Fibroblast of peridontal ligament (primary cell): Measurements from ENCODE around the gene ABTB1.
A peak's percentile ranks its signal among the peaks of the same experiment; 100 is the strongest.

Experiments used
- DNase-seq: peaks from one replicate; pipeline ENCODE4 v3.0.0-alpha.2; 2010; ENCODE audit errors: extremely low read depth

The ABTB1 gene

GRCh38 chr3:127687228-127687737 lies 14.5 kb downstream of the ABTB1 start:
- no peak for DNase-seq

DNA sequence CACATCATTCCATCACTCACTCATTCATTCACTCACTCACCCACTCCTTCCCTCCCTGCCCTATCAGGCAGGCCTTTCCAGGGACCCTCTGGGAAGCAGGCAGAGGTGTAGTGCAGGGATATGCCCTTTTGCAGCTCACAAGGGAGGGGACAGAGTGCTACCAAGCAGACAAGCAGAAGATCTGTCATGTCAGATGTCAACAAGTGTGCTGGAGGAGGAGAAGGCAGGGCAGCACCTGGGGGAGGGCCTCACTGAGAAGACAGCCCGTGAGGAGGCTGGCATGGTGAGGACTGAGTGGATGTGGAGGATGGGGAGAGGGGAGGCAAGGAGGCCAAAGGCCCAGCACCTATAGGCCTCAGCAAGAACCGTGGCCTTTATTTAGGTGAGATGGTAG lies 15.3 kb downstream of the ABTB1 start:
- DNase-seq: no peak

DNA sequence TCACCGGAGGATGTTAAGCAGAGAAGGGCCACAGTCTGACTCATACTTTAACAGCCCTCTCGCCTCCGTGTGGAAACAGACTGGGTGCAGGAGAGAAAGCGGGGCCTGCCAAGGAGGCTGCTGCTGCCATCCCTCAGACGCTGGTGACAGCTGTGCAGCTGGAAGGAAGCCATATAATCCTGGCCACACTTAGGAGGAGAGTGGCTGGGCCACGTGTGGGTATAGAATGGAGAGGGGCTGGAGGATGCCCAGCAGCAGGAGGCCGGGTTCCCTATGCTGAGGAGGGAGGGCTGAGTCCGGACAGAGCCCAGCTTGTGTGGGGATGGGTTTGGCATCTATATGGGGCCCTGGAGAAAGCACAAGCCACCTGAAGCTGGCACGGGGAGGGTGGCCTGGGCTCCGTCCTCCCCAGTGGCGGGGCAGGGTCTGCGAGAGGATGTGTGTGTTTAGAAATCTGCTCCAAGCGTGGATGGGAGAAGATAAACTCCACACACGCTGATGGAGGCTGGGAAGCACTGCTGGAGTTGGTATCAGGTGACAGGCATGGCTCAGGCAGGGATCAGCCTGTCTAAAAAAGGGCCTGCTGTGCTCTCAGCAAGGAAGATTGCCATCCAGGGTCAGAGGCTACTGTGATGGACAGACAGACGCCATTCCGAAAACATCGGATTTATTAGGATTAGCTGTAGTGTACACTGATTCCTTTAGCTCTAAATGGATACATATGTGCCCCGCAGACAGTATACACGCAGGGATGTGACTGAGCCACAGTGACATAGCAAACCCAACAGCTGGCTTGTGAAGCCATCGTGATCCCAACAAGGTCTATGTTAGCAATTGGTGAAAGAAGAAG lies 15.9 kb downstream of the ABTB1 start:
- no peak for DNase-seq

GRCh38 chr3:127689266-127689860 lies 16.6 kb downstream of the ABTB1 start:
- DNase-seq: no peak

DNA sequence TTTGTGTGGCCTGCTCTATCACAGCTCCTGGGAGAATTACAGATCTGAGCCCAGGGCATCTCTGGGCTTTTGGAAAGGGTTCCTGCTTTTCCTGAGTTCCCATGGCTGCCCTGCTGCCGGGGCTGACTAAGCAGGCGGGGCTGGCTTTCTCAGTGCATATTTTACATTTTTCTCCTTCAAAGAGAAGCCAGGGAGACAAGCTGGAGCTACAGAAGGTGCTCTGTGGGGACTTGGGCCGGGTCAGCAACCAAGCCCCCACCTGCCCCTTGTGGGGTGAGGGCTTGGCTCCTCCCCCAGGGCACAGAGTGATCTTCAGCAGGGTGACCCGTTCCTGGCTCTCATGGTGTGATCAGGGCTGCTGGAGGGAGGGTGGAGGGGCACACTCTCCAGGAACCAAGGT lies 17.4 kb downstream of the ABTB1 start:
- DNase-seq: peak; percentile 61

DNA sequence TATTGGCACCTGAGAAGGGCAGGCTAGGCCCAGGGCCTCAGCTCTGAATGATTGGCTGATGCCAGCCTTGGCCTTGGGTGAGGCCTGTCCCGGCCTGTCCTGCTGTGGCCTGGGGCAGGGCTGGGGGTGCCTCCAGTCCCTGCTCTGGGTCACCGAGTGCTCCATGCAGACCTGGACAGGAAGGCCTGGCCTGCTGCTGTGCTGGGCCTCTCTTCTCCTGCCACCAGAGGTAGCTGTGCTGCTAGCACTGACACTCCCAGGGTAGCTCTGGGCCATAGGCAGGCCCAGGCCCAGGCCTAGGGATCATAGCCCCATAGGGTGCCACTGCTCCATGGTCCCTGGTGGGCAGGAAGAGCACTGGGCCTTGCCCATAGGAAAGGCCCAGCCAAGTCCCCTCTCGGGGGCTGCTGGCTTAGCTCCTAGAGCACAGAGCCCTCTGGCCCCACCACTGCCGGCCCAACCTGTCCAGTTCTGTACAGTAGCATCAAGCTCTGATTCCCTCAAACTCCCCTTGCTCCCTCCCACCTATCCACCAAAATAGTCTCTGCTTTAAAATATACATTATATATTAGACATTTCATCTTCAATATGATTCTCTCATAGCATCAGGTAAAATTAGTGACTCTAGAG lies 18.2 kb downstream of the ABTB1 start:
- peak; percentile 57 for DNase-seq

DNA sequence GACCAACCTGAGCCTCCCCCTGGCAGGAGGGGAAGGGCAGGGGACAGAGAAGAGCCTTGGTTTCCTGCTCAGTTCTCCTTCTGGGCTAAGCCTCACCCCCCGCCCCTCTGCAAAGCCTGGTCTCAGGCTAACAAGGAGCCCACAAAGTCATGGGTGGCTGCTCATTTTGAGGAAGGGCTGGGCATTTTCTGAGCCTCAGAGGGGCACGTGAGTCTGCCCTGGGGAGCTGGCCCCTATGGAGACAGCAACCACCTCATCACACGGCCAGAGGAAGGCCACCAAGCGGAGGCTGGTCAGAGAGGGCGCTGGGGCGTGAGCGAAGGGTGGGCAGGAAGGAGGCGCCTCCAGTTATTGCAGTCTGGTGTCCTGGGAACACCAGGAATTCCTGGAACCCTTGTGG lies 18.7 kb downstream of the ABTB1 start:
- no peak for DNase-seq

DNA sequence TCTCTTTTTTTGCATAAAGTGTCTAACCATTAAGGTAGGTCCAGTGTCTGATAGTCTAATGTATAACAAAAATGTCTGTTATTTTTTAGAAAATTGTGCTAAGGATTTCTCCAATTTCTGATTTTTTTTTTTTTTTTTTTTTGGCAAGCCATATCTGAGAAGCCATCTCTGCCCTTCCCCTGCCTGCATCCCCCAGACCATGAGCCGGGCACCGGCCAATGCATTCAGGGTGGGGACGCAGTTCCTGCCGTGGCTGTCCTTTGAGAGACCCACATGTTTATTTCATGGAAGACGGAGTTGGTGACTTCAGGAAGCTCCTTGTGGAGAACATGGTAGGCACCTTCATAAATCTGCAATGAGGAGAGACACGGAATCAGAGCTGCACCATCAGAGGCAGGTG lies 19.2 kb downstream of the ABTB1 start:
- DNase-seq: no peak

DNA sequence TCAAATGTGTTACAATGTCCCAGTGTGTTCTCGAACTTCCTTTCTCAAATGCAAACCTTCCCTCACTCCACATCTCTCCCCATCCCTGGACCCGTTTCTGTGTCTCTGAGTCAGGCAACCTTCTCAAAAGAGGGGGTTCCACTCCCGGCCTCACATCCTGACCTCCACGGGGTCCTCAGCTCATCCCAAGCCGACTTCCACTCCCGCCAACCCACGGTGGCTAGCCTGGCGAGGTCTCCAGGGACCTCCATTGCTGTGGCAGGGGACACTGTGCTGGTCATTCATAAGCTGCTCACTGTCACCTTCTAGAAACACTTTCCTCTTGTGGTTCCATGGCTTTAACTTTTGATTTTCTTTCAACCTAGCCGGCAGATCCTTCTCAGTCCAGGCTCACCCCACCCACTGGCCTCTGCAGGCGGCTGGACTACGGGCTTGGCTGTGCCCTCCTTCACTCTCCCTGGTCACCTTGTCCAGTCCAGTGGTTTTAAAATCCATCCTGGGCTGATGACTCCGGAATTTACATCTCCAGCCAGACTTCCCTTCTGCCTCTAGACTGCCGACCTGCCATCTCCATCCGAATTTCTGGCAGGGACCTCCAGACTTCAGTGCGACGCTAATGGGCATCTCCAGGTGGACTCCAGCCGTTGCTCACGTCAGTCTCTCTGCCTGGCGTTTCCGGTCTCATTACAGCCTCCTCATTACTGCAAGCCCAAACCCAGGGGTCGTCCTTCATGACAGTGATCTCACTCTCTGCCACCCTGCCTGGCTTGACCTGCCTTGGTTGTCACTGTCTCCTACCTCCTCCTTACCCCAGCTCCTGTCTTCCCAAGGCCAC lies 20.0 kb downstream of the ABTB1 start:
- DNase-seq: no peak

- DNase-seq: no peak
Measured at GRCh38 chr3:127693336-127693843, 20.6 kb downstream of the ABTB1 start.

DNA sequence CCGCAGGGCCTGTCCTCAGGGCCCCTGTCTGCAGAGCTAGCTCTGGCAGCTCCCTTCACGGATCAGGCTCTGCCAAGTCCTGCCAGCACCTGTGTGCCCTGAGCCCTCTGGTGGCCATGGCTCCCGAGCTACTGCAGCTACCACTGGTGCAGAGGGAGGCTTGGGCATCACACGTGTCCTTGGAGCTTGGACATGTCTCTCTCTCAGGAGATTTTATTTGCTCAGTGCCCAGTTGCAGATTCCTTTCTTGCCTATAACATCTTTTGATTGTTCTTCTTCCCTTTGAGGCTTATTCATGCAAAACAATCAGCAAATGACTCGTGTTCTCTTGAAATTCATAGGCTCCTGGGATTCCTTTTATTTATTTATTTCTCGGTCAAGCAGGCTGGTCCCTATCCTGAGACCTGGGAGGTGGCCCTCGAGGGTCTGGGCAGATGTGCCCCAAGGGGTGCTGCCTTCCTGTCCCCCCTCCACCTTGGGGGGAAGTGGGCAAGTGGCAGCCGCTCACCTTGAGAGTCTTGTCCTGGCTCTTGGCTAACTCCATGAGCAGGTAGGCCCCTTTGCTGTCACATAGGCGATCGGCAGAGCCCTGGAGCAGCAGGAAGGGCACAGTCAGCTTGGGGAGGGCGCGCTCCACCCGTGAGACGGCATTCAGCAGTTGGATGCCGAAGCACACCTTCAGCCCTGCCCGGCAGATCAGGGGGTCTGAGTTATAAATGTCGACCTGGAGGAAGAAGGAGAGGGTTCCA lies 21.9 kb downstream of the ABTB1 start:
- DNase-seq: no peak

GRCh38 chr3:127697551-127698240 lies 24.9 kb downstream of the ABTB1 start:
- peak; percentile 91 for DNase-seq

DNA sequence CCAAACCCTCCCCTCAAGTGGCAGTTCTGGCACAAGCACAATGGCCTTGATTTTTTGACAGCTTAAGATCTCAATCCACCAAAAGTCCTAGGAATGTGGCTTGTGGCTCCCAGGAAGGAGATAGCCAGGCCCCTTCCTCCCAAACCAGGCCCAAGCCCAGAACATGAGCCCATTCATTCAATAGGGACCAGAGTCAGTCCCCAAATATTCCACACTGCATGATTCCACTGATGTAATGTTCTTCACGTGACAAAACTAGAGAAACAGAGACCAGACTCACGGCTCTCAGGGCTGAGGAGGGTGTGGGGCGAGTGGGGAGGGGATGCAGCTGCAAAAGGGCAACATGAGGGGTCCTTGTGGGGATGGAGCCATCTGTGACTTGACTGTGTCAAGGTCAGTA lies 25.5 kb downstream of the ABTB1 start:
- DNase-seq: no peak

GRCh38 chr3:127698691-127699415 lies 26.1 kb downstream of the ABTB1 start:
- DNase-seq: peak; percentile 63

GRCh38 chr3:127699416-127700300 lies 26.9 kb downstream of the ABTB1 start:
- DNase-seq: no peak

DNA sequence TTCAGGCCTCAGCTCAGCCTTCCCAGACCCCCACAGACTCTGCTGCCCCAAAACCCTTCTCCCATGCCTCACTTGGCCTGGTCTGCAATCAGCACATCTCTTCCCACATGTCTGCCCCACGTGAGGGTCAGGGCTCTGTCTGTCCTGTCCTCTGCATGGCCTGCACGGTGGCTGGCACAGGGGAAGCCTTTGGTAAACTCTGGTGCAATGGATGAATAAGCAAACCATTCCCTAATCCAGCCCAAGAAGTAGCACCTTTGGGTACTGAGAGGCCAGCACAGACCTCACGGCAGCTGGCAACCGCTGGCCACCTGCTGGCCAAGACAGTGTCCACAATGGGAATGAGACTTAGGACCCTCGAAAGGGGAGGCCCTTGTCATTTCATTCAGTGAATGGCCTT lies 27.7 kb downstream of the ABTB1 start:
- no peak for DNase-seq

GRCh38 chr3:127701280-127701911 lies 28.6 kb downstream of the ABTB1 start:
- no peak for DNase-seq

GRCh38 chr3:127702151-127702578 lies 29.4 kb downstream of the ABTB1 start:
- DNase-seq: peak; percentile 66
